Suprapubic skin (tissue), 4 donors: ENCODE data around the gene TMPRSS11F.

Experiments used
- CTCF ChIP-seq, 2 donors: fragments of 200-600 bp in 1 of 2; fragments of 450-650 bp in 1 of 2; sonication (generic) in 1 of 2; IDR thresholded peaks; one replicate each; pipeline ENCODE4 v1.5.1; 2016 to 2019; ENCODE audit warnings: antibody characterized with exemption in 2 of 2, mild to moderate bottlenecking in 1 of 2, moderate library complexity in 1 of 2
- POLR2A ChIP-seq, 2 donors: fragments of 450-650 bp; IDR thresholded peaks; one replicate each; pipeline ENCODE4 v1.6.1; 2017; ENCODE audit warnings: antibody characterized with exemption in 2 of 2, mild to moderate bottlenecking in 2 of 2, moderate library complexity in 2 of 2
- POLR2AphosphoS5 ChIP-seq, 3 donors: sonication (generic); formaldehyde crosslinking; IDR thresholded peaks; one replicate each; pipeline ENCODE4 v1.6.1; 2017; ENCODE audit warnings: antibody characterized with exemption in 3 of 3

GRCh38 chr4:68077737-68078136 lies 51.9 kb downstream of the TMPRSS11F start:
- TF ChIP-seq POLR2AphosphoS5 (IDR thresholded peaks at IDR 0.05): no peak
- no peak for TF ChIP-seq POLR2A (IDR thresholded peaks at IDR 0.05)
- TF ChIP-seq CTCF (IDR thresholded peaks at IDR 0.05): no peak
